Gastroesophageal sphincter (tissue), 4 donors: Measurements from ENCODE around the gene BUD31. TPM values are rescaled to one million over a fixed set of nuclear protein-coding genes. Genes with fewer than 3 reads are reported as not detected.
"Not testable (repeated sequence)": the region's sequence is repeated elsewhere in the genome, so short reads cannot be mapped to it uniquely, and the experiment has no call there.

ENCODE experiments used
- ATAC-seq: fragments of 150-250 bp; one replicate; pipeline ENCODE4 v1.9.1; 2016; ENCODE audit warnings: mild to moderate bottlenecking, moderate library complexity
- H3K27ac ChIP-seq, 4 donors: fragments of 200-600 bp; sonication (generic) in 3 of 4; 1 replicate in 3 of 4; 2 replicates in 1 of 4; pipeline ENCODE4 v1.5.1; 2016 to 2019
- H3K27me3 ChIP-seq: fragments of 200-600 bp; sonication (generic); one replicate; pipeline ENCODE4 v1.5.1; 2019
- H3K36me3 ChIP-seq, 2 donors: fragments of 200-600 bp; sonication (generic); one replicate each; pipeline ENCODE4 v1.5.1; 2019; ENCODE audit warnings: control low read depth in 1 of 2
- H3K4me1 ChIP-seq, 3 donors: fragments of 200-600 bp; sonication (generic); 1 replicate in 2 of 3; 2 replicates in 1 of 3; pipeline ENCODE4 v1.5.1; 2016 to 2019; ENCODE audit warnings: control low read depth in 2 of 3
- H3K4me3 ChIP-seq, 2 donors: fragments of 200-600 bp; sonication (generic); one replicate each; pipeline ENCODE4 v1.5.1; 2019; ENCODE audit warnings: mild to moderate bottlenecking in 1 of 2, moderate library complexity in 1 of 2
- H3K9me3 ChIP-seq, 3 donors: fragments of 200-600 bp; sonication (generic); one replicate each; pipeline ENCODE4 v1.5.1; 2017 to 2019; ENCODE audit warnings: control low read depth in 2 of 3
- EP300 ChIP-seq: sonication (generic); formaldehyde crosslinking; IDR thresholded peaks from one replicate; pipeline ENCODE4 v1.6.1; 2017; ENCODE audit warnings: antibody characterized with exemption, mild to moderate bottlenecking
- POLR2A ChIP-seq, 2 donors: fragments of 450-650 bp; IDR thresholded peaks; one replicate each; pipeline ENCODE4 v1.6.1; 2017; ENCODE audit warnings: antibody characterized with exemption in 2 of 2, mild to moderate bottlenecking in 2 of 2, moderate library complexity in 1 of 2
- POLR2AphosphoS5 ChIP-seq: sonication (generic); formaldehyde crosslinking; IDR thresholded peaks from one replicate; pipeline ENCODE4 v1.6.1; 2017; ENCODE audit warnings: antibody characterized with exemption
- WGBS, 2 donors: methylation state at CpG; one replicate each; pipeline ENCODE4 v1.1.5; 2018; ENCODE audit warnings: low coverage in 1 of 2; 5-methylcytosine and 5-hydroxymethylcytosine counted together
- total RNA-seq, 4 donors: library from RNA; depleted of rRNA; stranded (reverse); fragments of >200 nt; gene quantifications; one replicate each; pipeline ENCODE4 v1.1.0, GENCODE V29; 2016
- TF ChIP-seq, protein P1 (sequence below), 4 experiments: fragments of 200-600 bp in 2 of 4; fragments of 450-650 bp in 2 of 4; sonication (generic) in 1 of 4; IDR thresholded peaks; one replicate each; pipeline ENCODE4 v1.5.1; 2017 to 2019; ENCODE audit warnings: antibody characterized with exemption in 4 of 4, mild to moderate bottlenecking in 2 of 4, moderate library complexity in 2 of 4

BUD31 gene
- total RNA-seq, 4 donors from 2014 or later: 47.3 to 73.4 (median 70.0) TPM

DNA sequence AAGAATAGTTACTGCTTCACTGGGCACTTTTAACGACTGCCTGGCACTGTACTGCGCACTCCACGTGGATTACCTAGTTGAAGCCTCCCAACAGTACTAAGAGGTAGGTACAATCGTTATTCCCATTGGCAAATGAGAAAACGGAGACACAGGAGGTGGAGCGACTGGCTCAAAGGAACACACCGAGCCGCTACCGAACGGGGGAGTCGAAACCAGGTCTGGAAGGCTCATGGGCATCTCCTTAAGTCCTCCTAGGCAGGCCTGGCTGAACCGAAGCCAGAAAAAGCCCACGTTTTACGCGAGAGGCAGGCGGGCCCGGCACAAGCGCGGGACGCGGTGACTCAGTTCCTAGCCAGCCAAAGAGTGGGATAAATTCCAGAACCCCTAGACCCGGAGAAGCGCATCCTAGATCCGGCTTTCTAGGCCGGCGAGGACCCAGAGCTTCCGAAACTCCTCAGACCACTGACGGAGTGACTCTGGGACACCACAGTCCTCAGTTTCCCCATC, 844 bp upstream of the BUD31 start:
- Histone ChIP-seq H3K27ac (peak overlapping the region; percentile 82 to 97 (median 96)), H3K27me3 (no peaks in the 10 kb centered on the region), H3K36me3 (peaks cover 0 to 51% of the 10 kb centered on the region in 2 donors), H3K4me3 (peak overlapping the region; percentile 65 to 83), H3K4me1 (peaks cover 3 to 60% (median 21%) of the 10 kb centered on the region in 3 donors), H3K9me3 (no peaks in the 10 kb centered on the region)
- TF ChIP-seq EP300: no peak
- TF ChIP-seq POLR2A (IDR thresholded peaks at IDR 0.05): no peak
- peak; percentile 57 for TF ChIP-seq POLR2AphosphoS5
- TF ChIP-seq, protein P1, sequence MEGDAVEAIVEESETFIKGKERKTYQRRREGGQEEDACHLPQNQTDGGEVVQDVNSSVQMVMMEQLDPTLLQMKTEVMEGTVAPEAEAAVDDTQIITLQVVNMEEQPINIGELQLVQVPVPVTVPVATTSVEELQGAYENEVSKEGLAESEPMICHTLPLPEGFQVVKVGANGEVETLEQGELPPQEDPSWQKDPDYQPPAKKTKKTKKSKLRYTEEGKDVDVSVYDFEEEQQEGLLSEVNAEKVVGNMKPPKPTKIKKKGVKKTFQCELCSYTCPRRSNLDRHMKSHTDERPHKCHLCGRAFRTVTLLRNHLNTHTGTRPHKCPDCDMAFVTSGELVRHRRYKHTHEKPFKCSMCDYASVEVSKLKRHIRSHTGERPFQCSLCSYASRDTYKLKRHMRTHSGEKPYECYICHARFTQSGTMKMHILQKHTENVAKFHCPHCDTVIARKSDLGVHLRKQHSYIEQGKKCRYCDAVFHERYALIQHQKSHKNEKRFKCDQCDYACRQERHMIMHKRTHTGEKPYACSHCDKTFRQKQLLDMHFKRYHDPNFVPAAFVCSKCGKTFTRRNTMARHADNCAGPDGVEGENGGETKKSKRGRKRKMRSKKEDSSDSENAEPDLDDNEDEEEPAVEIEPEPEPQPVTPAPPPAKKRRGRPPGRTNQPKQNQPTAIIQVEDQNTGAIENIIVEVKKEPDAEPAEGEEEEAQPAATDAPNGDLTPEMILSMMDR (IDR thresholded peaks at IDR 0.05): no peak
- WGBS, 2 donors: 0% methylated on average over 16 of the region's 28 CpGs
- ATAC-seq: peak; percentile 60

DNA sequence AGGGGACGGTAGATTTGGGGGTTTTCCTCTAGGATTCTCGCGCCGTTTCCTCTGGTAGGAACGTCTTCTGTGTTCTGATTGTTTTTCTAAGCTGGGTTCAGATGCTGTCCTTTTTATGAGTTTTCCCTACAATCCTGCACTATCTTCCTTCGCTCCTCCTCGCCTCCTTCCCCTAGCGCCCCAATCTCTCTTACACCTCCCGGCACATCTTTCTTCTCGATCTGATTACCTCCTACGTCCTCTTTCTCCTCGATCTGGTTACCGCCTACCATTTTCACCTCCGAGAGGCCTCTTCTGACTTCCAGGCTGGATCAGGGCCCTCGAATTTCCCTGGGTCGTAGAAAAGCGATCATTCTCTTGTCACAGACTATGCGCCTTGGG, 413 bp downstream of the BUD31 start:
- Histone ChIP-seq H3K4me3 (peak overlapping the region; percentile 65 to 83), H3K27me3 (no peaks in the 10 kb centered on the region), H3K4me1 (peaks cover 3 to 54% (median 21%) of the 10 kb centered on the region in 3 donors), H3K9me3 (no peaks in the 10 kb centered on the region), H3K27ac (peak overlapping the region; percentile 82 to 97 (median 96)), H3K36me3 (peaks cover 0 to 51% of the 10 kb centered on the region in 2 donors)
- 0% methylated on average over 11 to 18 of the region's 18 CpGs for WGBS, 2 donors
- ATAC-seq: no peak
- TF ChIP-seq EP300 (no peak), POLR2A (IDR thresholded peaks at IDR 0.05) (no peak), POLR2AphosphoS5 (no peak)
- TF ChIP-seq, protein P1 (IDR thresholded peaks at IDR 0.05): peak in 1 of 4 experiments; percentile 2

DNA sequence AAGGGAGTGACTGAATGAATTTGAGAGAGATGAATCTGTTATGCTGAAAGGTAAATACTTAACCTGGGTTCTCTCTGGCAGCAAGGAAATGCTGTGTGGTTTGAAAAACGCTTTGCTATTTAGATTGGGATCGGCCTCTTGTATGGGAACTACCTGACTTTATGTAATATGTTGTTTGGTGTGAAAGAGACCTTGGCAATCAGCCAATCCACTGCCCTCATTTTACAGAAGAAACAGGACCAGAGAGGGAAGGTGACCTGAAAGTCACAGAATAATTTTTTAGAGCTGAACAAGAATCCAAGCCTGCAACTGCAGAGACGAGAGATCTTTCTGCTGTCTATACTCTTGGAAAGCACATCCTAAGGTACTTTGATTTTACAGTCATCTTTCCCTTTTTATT, 1.0 kb downstream of the BUD31 start:
- Histone ChIP-seq H3K4me1 (peaks cover 3 to 48% (median 21%) of the 10 kb centered on the region in 3 donors), H3K36me3 (peaks cover 0 to 51% of the 10 kb centered on the region in 2 donors), H3K9me3 (no peaks in the 10 kb centered on the region), H3K27me3 (no peaks in the 10 kb centered on the region), H3K4me3 (peak overlapping the region; percentile 65 to 83), H3K27ac (peak overlapping the region; percentile 82 to 97 (median 96))
- no peak for ATAC-seq
- 22 to 41% methylated on average over 2 to 3 of the region's 3 CpGs for WGBS, 2 donors
- TF ChIP-seq POLR2AphosphoS5 (no peak), POLR2A (IDR thresholded peaks at IDR 0.05) (no peak), EP300 (no peak)
- TF ChIP-seq, protein P1 (IDR thresholded peaks at IDR 0.05): no peak

DNA sequence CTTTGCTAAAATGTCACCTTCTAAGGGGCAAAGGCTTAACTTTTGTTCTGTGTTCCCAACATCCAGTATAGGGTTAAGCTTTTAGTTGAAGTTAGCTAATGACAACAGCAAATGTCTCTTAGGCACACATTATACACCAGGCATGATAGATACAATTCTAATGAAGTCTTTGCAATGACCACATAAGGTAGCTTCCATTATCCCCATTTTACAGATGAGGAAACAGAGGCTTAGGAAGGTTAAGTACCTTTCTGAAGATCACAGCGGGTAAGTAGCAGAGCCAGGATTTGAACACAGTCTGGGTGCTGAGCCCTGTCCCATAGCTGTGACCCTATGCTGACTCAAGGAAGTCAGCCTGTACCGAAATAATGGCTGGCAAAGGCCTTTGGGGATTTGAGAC, 1.9 kb downstream of the BUD31 start:
- Histone ChIP-seq H3K9me3 (no peaks in the 10 kb centered on the region), H3K27me3 (no peaks in the 10 kb centered on the region), H3K36me3 (peaks cover 0 to 56% of the 10 kb centered on the region in 2 donors), H3K27ac (no peak overlapping the region), H3K4me1 (peaks cover 3 to 48% (median 21%) of the 10 kb centered on the region in 3 donors), H3K4me3 (no peak overlapping the region)
- no peak for ATAC-seq
- WGBS, 2 donors: 90 to 100% methylated on average over 2 of the region's 2 CpGs
- TF ChIP-seq POLR2AphosphoS5 (no peak), POLR2A (IDR thresholded peaks at IDR 0.05) (no peak), EP300 (no peak)
- TF ChIP-seq, protein P1 (IDR thresholded peaks at IDR 0.05): no peak

DNA sequence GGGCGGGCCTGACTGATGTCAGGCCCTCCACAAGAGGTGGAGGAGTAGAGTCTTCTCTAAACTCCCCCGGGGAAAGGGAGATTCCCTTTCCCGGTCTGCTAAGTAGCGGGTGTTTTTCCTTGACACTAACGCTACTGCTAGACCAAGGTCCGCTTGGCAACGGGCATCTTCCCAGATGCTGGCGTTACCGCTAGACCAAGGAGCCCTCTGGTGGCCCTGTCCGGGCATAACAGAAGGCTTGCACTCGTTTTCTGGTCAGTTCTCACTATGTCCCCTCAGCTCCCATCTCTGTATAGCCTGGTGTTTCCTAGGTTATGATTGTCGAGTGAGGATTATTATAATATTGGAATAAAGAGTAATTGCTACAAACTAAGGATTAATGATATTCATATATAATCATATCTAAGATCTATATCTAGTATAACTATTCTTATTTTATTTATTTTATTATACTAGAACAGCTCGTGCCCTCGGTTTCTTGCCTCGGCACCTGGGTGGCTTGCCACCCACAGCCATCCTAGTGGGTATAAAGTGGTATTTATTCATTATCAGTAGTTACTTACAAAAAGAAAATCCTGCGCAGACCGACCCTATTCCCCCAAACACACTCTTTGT, 6.9 kb downstream of the BUD31 start:
- TF ChIP-seq, protein P1 (IDR thresholded peaks at IDR 0.05): peak in 3 of 4 experiments; percentile 56 to 70 (median 62)
- H3K4me3 ChIP-seq, H3K9me3 ChIP-seq, H3K27ac ChIP-seq, H3K27me3 ChIP-seq, ATAC-seq: not testable (repeated sequence)
- Histone ChIP-seq H3K36me3 (peaks cover 0 to 100% of the 10 kb centered on the region in 2 donors), H3K4me1 (peaks cover 0 to 13% (median 0%) of the 10 kb centered on the region in 3 donors)
- WGBS, 2 donors: 45 to 59% methylated on average over 10 to 13 of the region's 17 CpGs
